LoVo (cell line): ENCODE measurements around the gene XIRP1.

Experiments
- DNase-seq: peaks from one replicate; pipeline ENCODE4 v3.0.0-alpha.2; 2016; ENCODE audit warnings: low spot score

Gene XIRP1

DNA sequence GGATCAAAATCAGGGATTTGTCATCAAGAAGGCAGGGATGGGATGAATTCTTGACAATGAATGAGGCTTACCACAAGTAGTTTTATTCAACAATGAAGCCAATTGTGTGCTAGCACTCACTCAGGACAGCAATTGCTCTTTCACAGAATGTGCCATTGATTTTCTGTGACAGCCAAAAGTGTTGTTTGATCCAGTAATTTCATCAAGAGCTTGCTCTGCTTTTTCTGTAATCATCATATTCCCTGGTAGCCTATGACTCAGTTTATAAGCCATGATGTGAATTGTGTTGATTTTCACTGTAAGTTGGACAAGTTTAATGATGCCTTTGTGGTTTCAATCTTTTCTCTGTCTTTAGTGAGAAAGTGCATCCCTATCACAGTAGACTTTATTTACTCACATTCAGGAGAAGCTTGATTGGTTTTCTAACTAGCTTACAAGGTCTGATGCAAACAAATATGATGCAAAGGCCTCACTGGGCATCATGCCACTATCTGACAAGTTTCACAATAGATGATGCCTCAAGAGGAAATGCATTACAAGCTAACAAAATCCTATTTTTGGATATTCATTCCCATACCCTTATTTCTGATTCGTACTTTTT lies 25.4 kb downstream of the XIRP1 start:
- no peak for DNase-seq

DNA sequence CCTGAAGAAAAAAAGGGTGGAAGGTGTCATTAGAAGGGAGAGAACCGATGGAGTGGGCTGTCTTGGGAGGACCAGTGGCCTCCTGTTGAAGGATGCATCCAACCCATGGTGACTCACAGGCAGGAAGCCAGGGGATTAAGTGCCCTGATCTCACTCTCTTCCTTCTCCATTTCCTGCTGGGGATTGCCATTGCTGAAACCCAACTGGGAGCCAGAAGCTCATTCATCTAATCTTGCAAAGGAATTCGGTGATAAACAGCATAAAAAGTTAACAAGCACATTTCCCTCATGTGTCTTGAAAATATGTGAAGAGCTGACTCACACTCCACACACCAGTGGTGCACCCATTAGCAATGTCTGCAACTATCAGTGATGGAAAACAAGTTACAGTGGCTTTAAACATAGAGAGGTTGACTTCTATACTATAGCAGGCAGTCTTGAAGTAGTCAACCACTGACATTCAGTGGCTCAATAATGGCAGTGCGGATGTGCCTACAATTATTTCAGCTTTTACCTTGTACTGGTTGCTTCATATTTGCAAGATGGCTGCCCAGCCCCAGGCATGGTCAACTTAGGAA lies 26.2 kb downstream of the XIRP1 start:
- peak; percentile 59 for DNase-seq

DNA sequence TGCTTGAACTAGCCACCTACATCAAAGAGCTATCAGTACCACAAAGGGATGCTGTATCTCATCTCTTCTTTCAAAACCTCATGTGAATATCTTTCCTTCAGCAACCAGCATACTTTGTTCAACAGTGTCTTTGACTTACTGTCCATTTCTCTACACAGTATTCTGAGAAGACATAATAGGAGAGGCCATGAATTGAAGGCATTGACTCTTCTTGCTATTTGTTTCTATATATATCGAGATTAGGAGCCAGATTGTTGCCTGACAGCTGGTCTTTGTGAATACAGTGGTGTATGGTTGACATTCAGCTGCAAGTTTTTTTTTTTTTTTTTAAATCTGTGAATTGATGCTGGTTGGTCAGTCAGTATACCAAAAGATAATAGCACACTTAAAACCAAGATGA lies 26.9 kb downstream of the XIRP1 start:
- no peak for DNase-seq

DNA sequence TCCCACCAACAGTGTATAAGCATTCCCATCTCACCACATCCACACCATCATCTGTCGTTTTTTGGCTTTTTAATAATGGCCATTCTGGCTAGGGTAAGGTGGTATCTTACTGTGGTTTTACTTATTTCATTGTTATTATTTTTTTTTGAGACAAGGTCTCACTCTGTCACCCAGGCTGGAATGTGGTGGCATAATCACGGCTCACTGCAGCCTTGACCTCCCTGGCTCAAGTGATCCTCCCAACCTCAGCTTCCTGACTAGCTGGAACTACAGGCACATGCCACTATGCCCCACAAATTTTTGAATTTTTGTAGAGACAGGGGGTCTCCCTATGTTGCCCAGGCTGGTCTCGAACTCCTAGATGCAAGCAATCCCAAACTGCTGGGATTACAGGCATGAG lies 28.0 kb downstream of the XIRP1 start:
- DNase-seq: no peak

DNA sequence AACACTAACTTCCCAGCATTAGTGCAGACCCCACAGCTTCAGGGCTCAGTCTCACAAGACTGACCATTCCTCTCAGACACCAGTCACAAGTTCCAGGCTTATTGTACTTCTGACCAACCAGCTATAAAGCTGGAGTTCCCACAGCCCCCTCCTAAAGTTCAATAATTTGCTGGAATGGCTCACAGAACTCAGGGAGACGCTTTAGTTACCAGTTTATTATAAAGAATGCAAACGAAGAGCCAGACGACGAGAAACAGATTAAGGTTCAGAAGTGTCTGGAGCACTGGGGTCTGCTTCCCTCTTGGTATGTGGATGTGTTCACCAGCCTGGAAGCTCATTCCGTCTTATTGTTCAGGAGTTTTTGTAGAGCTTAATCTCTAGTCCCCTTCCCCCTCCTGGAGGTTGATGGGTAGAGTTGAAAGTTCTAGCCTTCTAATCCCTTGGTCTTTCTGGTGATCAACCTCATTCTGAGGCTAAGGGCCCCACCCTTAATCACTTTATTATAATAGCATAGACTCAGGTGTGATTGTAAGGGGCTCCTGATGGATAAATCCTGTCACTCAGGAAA lies 34.2 kb downstream of the XIRP1 start:
- no peak for DNase-seq

DNA sequence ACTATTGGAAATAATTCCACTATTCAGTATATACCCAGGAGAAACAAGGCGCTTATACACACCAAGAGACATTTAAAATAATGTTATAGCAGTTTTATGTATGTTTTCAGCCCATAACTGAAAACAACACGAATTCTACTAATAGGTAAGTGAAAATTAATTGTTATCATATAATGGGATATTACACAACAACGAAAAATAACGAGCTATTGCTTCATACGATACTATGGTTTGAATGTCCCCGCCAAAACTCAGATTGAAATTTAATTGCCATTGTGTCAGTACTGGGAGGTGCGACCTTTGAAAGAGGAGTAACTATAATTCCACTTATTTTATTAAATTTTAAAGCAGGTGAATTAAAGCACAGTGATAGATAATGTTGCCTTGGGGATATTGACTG lies 35.0 kb downstream of the XIRP1 start:
- no peak for DNase-seq

DNA sequence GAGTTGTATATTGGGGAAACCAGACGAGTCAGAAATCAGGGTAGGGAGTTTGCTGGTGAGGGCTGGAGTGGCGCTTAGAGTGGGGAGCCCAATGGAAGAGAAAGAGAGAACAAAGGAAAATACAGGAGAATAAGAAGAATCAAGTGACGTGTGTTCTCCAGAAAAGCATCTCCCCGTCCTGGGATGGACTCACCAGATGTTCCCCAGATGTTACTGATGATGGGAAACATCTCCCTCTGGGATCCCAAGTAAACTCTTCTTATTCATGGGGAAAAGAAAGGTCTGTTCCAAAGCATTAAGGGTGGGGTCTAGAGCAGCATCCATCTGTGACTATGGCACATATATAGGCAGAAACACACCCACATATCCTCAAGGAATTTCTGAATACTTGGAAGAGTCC lies 36.0 kb downstream of the XIRP1 start:
- no peak for DNase-seq

DNA sequence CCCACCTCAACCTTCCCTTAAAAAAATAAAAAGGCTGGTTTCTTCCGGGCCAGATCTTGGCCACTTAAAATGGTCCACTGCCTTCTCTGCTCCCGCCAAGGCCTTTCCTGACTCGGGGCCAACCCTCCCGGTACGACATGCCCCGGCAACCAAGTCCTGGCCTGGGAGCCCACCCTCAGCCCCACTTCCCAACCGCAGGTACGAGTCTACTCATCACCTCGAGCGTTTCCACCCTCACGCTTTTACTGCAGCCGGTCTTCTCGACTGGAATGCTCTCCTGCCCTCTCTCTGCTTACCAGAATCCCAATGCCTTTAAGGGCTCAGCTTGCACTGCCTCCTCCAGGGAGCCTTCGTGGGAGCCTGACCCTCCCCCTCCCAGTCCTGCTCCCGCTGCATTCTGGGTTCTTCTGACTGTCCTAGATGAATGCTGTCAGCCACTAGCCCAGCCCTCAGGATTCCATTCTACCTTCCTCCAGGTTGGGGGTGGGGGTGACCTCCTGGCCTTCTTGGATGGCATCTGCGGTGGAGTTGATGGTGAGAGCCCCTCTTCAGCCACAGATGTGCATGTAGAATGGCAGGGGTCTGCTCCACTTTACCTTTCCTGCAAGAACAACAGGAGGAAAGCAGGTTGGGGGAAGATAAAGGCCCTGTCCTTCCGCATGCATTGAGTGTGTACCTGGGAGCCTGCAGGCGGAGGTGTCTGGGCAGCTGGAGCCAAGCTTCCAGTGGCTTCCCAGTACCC lies 37.9 kb downstream of the XIRP1 start:
- no peak for DNase-seq

DNA sequence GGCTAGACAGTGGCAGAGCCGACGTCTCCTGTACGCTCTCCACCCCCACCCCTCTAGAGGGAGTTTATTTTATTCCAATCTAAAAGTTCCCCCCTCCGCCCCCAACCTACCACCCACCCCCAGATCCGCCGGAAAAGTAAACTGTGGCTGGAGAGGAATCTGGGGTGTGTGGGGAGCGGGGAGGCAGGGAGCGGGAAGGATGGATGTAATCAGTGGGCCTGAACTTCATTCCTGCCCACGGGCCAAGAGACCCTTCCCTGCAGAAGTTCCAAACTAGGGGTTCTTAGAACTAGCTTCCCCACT lies 38.5 kb downstream of the XIRP1 start:
- no peak for DNase-seq

DNA sequence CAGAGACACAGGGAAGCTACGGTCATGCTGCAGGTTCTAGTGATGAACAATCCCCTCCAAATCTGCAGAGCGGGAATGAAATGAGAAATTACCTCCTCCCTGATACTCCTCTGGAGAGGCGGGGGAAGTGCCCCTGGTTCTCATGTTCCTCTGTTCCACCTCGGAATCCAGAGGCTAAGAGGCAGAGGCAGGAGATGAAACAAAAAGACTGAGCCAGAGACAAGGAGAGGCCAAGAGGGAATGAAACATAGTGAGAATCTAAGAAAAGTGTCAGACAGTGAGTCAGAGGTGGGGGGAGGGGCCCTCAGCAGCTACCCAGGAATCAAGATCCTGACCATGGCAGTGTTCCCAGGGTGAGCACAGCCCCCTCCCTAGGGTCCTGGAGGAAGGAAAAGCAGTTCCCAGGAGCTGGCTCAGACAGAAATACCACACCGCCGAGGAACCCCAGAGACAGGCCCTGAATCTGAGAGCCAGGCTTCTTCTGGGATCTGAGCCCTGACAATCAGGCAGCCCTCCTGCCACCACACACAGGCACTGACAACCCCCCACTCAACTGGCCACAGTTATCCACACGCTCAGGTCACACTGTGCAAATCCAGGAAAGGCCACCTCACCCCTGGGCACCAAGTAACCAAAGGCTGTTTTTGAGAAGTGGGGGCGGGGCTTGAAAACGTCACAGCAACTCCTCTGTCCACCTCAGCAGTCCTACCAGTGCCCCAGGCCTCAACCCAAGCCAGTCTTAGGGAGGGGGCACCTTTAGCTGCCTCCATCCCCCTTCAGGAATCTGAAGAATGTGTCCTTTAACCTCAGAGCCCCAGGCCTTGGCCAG lies 41.4 kb downstream of the XIRP1 start:
- DNase-seq: peak; percentile 42

DNA sequence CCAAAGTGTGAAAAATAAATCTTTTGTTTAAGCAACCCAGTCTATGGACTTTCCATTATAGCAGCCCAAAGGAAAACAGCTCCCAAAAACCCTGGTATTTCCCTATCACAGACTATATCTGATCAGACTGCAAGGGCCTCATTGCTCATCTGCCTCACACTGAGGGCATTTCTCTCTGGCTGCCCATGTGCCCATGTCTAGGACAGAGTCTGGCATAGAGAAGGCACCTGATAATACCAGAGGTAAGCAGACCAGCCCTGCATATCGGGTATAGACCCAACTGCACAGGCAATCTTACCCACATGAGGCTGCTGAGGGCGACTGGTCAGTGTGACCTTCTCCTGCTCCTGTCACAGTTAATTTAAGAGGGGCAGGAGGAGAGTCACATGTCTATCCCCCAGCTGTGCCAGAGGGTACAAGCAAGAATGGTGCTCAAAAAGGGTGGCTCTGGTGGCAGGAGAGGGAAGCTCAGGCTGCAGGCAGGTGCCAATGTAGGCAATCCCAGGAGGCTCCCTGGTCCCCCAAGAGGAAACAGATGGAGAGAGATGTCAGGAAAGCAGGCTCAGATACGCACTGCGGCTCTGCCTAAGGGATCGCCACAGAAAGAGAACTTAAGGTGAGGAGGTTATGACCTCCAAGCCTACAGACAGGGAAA lies 42.1 kb downstream of the XIRP1 start:
- DNase-seq: no peak

DNA sequence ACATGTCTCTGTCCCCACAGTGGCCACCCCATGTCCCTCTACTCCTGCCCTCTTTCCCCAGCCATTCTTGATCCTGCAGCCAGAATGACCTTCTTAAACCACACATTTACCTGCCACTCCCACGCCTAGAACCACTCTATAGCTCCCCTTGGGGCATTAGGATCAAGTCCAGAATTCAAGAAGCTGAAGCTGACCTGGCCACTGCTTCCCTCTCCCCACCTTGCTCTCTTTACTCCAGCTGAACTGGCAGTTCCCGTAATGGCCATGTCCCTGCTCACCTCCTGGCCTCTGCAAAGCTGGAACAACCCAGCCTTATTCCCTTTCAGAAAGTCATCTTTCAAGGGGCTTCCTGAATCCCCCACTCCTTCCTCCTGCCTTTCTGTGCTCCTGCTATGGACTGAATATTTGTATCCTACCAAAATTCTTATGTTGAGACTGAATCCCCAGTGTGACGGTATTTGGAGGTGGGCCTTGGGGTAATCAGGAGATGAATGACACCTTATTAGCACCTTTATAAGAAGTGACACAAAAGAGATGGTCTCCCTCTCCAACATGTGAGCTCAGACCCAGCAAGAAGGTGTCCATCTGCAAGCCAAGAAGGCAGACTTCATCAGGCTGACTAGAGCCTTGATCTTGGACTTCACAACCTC lies 42.8 kb downstream of the XIRP1 start:
- no peak for DNase-seq

DNA sequence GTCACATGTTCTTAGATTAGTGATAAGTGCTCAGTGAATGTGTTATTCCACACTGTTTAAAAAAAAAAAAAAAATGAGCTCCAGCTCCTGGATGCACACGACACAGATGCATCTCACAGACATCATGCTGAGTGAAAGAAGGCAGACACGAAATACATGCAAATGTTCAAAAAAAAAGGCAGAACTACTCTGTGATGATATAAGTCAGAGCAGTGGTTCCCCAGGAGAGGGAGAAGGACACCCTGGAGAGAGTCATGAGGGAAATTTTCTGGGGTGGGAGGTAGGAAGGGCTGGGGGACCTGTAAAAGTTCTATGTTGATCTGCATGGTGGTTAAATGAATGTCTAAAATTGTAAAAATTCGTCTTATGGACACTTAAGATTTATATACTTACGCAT lies 43.3 kb downstream of the XIRP1 start:
- no peak for DNase-seq

DNA sequence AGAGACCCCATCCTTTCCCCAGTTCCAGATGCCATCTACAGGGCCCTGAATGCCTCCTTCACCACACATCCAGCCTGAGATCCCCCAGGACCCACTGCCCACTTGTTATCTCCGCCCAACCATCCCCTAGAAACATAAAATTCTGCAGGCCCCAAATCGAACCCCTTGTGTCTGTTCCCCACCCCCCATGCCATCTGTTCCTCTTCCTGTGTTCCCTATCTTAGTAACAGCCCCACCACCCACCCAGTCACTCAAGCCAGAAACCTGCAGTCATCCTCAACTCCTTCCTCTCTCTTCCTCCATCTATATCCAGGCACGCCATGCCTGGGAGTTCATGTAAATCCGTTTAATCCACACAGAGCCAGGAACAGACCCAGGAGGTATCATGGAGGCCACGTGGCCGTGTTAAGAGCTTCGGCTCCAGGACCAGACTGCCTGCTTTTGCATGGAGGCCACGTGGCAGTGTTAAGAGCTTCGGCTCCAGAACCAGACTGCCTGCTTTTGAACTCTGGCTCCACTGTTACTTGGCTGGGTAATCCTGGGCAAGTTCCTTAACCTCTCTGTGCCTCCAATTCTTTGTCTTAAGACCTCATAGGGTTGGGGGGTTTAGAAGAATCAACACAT lies 43.8 kb downstream of the XIRP1 start:
- DNase-seq: no peak

DNA sequence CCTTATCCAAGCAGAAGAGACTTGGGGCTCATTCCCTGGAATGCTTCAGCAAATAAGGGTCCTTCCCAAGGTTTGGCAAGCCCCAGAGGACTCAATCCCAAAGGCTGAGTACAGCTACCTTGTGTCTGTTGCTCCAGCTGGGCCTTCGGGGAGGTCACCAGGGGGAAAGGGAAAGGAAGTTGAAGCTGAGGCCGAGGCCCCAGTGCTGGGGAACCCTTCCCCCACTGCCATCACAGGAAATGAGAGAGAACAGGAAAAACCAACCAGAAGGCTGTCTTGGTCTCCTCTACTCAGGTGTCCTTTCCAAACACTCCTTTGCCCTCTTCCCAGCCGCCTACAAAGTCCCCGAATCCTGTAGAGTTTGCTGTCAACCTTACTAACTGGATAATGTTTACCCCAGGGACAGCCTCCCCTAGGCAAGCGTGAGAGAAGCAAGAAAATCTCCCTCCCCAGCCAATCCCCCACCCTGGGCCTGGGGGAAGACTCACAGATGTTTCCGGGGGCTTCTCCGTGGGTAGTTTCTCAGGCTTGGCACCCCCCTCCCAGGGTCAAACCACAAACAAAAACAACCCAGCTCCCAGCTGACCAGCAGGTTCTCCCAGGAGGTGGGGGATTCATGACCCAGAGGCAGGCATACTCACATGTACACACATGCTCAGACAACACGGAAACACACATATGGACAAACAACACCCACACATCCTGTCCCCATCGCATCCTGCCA lies 44.5 kb downstream of the XIRP1 start:
- DNase-seq: no peak

DNA sequence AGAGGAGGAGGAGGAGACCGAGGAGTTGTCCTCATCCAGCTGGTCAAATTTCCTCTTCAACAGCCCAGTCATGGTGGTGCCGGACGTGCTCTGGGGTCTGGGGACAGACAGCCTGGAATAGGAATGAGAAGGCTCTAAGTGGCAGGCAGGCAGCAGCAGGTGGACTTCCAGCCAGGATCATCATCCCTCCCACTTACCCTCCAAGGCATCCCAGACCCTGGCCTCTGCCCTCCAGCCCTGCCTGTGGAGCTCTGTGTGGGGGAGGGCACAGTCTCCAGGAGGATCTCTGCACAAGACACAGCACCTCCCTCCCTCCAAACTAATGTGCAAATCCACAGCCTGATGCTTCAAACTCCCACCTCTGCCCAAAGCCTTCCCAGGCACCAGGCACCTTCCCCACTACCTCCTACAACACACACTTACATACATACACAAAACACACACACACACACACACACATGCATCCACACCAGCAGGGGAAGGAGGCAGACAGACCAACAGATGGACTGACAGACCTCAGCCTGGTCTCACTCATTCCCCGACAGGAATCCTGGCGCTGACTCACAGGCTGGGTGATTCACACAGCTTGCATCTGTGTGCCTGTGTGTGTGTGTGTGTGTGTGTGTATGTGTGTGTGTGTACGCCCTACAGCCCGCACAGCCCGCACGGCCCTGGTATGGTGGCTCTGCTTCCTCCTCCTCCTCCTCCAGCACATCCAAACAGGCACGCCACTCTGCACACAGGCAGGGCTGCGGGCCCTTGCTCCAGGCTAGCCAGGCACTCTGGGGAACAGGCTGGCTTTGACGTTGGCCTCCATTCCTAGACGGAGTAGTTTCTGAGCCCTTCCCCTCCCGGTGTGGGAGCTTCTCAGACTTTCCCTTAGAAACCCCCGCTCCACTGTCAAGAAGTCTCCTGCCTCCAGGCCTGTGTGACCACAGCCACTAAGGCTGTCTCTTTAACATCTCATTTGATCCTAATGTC lies 45.5 kb downstream of the XIRP1 start:
- peak; percentile 23 for DNase-seq

DNA sequence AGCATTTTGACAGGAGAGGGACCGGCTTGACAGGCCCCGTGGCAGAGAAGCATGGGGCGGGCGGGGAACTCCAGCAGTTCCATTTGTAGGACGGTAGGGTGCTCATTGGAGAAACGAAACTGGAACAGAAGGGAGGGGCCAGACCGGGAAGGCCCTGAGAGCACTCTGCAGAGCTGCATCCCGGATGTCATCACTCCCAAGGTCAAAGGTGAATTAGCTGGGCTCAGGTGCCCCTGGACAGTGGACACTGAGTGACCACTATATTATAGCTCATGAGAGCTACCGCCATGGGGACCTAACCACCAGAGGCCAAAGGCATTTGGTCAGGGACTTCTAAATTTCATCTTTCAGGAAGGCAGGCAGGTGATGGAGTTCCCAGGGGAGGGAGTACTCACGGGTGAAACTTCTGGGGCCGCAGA lies 46.3 kb downstream of the XIRP1 start:
- no peak for DNase-seq

DNA sequence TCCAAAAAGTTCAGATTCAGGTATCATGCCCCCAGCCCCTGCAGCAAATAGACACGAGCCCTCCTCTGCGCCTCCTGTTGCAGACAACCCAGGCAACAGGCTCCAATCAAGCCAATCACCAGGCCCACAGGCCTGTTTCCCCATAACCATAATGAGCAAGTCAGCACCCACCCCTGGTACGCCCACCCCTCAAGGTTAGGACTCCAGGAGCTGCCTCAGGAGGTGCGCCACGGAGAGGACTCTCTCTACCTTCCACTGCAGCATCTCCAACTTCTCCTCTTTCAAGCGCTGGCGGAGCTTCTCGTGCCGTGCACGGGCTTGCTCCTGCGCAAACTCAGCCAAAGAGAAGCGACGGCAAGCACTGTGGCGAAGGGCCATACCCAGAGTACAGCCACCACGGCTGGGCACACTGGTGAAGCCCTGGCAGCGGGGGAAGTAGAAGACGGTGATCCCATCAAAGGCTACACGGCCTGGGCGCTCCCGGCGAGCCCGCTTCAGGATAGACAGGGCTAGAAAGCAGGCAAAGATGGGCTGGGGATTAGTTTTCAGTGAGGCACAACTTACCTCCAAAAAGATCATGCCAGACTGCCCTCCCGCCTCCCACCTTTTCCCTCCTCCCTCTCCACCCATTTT lies 47.5 kb downstream of the XIRP1 start:
- DNase-seq: no peak
